ENCODE data around the gene B3GAT2.
"Not testable (repeated sequence)": the region's sequence is repeated elsewhere in the genome, so short reads cannot be mapped to it uniquely, and the experiment has no call there.

The B3GAT2 gene, protein sequence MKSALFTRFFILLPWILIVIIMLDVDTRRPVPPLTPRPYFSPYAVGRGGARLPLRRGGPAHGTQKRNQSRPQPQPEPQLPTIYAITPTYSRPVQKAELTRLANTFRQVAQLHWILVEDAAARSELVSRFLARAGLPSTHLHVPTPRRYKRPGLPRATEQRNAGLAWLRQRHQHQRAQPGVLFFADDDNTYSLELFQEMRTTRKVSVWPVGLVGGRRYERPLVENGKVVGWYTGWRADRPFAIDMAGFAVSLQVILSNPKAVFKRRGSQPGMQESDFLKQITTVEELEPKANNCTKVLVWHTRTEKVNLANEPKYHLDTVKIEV

DNA sequence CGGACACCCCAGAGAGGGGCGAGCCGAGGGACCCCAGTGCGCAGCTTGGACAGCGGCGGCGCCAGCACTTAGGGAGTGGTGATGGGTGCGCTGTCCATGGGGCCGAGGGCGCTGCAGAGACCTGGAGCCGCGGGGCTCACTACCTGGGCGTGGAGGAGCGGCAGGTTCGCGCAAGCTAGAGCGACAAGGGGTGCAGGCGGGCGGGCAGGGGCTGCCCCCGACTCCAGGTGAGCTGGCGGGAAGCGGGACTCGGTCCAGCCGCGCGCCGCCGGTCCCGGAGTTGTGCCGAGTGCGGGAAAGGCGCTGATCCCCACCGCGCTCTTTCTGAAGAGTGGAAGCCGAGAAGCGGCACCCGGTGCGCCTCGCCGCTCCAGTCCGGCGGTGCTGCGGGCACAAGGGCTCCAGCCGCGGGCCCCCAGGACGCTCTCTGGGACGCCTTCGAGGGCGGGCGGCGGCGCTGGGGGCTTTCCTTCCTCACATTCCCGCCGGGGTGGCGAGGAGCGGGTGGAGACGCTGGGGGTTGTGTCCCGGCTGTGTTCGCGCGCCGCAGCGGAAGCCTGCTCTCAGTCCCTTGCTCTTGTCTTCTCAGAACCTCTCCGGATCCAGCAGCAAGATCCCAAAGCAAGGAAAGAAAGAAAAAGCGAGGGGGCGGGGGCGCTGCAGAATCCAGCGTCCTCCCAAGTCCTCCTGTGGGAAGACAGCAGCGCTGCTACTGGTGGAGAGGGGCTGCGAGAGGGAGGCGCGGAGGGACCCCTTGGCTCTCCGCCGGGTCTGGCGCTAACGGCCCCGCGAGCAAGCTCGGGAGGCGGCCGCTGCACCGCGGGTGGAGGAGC lies at the start of gene B3GAT2:
Gene B3GAT2 (minus strand): TSS at position 610 of the 833 bp plus-strand sequence. CDS start 631 bp downstream, outside the sequence.
- no peak for DNase-seq

DNA sequence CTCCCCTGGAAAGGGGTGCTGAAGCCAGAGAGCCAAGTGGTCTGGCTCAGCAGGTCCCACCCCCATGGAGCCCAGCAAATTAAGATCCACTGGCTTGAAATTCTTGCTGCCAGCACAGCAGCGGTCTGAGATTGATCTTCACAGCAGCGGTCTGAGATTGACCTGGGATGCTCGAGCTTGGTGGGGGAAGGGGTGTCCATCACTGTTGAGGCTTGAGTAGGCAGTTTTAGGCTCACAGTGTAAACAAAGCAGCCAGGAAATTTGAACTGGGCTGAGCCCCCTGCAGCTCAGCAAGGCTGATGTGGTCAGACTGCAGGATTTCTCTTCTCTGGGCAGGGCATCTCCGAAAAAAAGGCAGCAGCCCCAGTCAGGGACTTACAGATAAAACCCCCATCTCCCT lies 41.3 kb upstream of the B3GAT2 start:
- DNase-seq: no peak

DNA sequence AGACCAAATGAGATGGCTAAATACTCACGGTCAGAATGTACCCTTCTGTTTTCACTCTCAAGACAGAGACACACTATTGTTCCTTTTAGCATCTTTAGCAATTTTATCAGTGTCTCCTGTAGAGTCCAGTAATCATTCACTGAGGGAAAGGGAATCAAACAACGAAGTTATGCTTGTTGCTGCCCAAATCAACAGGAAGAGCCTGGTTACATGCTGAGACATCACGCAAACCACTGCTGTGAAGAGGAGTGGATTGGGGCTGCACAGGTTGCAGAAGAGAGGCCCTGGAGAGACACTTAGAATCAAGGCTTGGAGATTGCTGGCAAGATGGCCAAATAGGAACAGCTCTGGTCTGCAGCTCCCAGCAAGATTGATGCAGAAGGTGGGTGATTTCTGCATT lies 40.5 kb upstream of the B3GAT2 start:
- no peak for DNase-seq

DNA sequence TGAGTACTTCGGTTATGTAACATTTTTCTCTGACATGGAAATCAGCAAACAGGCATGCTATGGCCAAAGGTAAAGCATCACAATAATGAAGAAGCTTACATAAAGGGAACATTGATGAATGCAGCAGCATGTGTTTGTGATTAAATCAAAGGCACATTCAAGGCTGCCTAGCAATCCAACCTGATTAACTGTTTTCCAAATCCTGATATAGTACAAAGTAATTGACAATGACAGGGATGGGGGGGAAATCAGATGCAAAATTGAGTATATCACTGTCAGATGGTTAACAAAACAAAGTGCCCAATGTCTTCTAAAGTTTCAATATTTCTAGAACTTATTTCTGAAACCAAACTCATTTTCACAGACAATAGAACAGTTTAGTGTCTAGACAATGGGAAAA lies 39.2 kb upstream of the B3GAT2 start:
- no peak for DNase-seq

DNA sequence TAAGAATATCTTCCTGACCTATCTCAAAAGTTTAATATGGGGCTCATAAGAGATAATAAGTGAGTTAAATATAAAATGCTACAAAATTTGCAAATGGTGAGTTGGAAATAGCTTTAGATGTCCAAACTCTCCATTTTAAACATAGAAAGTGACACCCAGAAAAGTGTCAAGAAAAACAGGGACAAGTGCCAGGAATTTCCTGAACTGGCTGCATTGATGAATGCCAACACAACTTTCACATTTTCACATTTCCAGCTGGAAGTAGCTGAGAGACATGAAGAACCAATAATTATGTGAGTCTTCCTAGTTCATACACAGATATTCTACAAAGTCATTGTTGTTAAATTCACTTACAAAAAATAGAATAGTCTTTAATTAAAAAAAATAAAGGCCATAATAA lies 38.6 kb upstream of the B3GAT2 start:
- no peak for DNase-seq

DNA sequence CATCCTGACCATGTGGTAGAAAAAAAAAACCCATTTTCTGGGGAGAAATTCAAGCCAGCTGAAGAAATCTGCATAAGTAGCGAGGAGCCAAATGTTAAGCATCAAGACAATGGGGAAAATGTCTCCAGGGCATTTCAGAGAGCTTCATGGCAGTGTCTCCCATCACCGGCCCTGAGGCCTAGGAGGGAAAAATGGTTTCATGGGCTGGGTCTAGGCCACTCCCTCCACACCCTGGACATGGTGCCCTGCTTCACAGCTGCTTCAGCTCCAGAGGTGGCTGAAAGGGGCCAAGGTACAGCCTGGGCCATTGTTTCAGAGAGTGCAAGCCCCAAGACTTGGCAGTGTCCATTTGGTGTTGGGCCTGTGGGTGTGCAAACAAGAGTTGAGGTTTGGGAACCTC lies 34.4 kb upstream of the B3GAT2 start:
- DNase-seq: no peak

DNA sequence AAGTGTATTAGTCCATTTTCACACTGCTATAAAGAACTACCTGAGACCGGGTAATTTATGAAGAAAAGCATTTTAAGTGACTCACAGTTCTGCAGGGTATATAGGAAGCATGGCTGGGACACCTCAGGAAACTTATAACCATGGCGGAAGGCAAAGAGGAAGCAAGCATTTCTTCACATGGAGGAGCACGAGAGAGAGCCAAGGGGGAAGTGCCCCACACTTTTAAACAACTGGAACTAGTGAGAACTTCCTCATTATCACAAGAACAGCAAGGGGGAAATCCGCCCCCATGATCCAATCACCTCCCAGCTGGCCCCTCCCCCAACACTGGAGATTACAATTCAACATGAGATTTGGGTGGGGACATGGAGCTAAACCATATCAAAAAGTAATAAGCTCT lies 28.3 kb upstream of the B3GAT2 start:
- no peak for DNase-seq

DNA sequence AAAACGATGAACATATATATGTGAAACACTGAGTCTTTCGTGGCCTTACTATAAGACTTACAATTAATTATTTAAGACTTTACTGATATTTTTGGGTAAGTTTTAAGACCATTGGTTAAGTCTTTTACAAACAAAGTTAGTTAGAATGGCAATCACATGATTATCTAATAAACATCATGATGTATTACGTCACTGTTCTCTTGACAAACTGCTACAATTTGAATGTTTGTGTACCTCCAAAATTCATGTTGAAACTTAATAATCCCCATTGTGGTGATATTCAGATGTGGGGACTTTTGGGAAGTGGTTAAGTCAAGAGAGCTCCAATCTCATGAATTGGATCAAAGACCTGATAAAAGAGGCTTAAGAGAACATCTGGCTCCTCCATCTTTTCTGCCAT lies 25.9 kb upstream of the B3GAT2 start:
- DNase-seq: no peak

DNA sequence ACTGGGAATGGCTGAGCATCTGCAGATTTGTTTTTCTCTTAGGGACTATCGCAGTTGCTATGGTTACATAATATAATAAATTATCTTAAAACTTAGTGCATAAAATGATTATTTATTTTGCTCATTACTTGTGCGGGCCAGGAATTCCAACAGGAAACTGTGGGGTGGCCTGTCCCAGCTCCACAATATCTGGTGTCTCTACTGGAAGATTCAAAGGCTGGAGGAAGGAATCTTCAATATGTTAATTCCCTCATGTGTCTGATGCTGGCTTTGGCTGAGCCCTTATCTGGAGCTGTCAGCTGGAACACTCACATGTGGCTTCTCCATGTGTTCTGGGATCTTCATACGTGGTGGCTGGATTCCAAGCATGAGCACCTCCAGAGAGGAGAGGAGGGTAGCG lies 23.9 kb upstream of the B3GAT2 start:
- DNase-seq: no peak

DNA sequence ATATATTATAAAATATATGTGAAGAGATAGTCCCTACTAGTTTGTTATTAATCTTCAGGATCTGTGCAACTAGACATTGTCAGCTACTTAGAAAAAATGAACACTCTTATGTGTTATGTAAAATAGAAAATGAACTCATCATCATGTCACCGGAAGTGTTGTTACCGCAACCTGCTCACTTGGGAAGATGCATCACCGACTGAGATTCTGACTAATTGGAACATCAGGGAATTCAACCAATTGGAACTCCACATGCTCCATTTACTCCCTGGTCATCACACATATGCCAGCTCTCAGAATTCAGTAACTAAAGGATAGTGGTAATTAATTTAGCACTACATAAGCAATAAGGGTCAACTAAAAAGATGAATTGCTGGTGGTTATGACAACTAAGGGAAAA lies 16.7 kb upstream of the B3GAT2 start:
- DNase-seq: no peak

DNA sequence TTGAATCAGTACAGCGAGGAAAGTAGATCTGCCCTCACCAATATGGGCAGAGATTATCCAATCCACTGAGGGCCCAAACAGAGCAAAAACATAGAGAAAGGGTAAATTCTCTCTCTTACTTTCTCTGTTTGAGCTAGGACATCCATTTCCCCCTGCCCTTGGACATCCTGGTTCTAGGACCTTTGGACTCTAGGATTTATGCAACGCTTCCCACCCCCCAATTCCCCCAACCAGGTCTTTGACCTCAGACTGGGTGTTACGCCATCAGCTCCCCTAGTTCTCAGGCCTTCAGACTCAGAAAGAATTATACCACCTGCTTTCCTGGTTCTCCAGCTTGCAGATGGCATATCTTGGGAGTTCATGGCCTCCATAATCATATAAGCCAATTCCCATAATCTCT lies 10.2 kb upstream of the B3GAT2 start:
- no peak for DNase-seq

DNA sequence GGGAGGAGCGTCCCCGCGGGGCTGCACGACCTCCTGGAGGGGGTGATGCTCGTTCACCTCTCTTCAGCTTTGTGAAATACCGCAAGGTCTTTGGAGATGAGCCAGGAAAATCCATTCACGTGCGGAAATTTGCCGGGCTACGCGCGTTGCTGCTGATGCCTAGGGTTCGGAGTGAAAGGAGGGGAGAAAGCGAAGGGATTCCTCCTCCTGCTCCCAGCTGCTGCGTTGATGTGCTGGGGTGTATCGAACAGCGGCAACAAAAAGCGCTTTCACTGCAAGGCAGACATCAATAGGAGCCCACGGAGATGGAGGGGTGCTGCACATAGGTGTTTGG lies 391 bp upstream of the B3GAT2 start:
- DNase-seq: no peak

DNA sequence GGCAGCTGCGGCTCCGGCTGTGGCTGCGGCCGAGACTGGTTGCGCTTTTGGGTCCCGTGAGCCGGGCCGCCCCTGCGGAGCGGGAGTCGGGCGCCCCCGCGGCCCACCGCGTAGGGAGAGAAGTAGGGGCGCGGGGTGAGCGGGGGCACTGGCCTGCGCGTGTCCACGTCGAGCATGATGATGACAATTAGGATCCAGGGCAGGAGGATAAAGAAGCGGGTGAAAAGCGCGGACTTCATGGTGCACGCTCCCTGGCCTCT lies 739 bp downstream of the B3GAT2 start:
- DNase-seq: no peak

DNA sequence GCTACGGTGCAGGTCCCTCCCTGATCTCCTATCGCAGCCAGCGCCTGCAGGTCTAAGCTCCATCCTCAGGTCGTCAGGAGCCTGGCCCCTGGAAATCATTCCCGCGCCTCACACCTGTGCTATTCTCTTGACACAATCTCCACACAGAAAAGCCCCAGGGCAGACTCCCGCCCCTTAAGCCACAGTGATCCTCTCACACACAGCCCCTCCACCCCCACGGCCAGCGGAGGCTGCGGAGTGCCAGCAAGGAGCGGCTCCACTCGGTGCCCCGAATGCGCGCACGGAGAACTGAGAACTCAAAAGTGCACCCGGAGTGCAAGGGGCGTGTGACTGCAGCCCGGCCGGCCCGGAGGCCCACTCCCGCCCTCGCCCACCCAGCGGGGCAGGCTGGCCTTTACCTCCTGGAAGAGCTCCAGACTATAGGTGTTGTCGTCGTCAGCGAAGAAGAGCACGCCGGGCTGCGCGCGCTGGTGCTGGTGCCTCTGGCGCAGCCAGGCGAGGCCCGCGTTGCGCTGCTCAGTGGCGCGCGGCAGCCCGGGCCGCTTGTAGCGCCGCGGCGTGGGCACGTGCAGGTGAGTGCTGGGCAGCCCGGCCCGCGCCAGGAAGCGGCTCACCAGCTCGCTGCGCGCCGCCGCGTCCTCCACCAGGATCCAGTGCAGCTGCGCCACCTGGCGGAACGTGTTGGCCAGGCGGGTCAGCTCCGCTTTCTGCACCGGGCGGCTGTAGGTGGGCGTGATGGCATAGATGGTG lies 1.2 kb downstream of the B3GAT2 start:
- peak; percentile 23 for DNase-seq

DNA sequence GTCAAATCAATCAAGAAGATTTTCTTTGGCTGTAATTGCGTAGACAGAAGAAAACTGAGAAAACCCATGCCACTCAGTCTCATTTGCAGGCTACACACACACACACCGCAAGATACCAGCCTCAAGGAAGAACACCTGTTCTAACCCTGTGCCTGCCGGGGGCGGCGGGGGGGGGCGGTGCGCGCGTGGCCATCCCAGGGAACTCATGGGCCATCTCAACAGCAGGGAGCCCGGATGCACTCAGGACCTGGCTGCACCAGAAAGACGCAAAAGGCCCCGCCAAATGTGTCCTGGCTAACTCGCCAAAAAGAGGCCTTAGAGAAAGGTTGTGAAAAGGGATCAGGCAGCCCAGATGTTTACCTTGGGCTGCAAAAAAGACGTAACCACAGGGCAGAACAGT lies 2.1 kb downstream of the B3GAT2 start:
- no peak for DNase-seq

DNA sequence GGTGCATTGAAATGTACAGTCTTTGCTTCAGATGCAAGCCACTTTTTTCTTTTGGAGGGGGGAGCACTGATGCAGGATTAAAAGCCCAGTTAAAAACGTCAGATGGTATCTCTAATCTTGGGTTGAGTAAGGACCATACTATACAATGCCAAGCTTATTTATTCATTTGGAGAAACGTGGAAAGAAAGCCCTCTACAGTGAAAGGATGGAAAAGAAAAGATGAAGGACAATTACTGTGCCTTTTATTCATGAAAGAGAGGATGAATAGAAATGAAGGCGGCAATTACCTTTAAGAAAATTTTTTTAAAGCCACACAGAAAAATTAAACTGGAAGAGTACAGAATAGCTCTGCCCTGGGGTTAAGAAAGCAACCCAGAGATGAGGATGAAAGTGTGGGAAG lies 2.7 kb downstream of the B3GAT2 start:
- DNase-seq: no peak

DNA sequence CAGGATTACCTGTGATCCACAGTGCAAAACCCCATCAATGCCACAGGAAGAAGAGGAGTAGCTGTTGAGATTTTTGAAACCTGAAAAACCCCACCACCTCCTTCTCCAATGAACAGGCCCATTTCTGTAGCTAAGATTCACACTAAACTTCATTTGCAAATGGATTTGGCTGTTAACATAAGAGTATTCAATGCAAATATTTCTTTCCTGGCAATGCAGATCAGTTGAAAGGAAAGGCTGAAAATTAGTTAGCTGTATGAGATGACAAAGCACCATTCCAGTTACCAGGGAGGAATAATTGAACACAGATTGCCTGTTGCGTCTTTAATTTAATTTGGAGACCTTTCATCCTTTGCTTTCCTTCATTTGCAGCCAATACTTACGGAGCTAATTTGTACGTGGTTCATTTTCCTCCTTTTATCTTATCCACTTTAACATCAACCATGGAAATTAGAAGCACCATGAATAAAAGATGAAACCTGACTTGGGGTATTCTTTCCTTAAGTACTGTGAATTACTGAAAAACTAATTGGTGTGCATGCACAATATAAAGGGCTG lies 4.2 kb downstream of the B3GAT2 start:
- no peak for DNase-seq

DNA sequence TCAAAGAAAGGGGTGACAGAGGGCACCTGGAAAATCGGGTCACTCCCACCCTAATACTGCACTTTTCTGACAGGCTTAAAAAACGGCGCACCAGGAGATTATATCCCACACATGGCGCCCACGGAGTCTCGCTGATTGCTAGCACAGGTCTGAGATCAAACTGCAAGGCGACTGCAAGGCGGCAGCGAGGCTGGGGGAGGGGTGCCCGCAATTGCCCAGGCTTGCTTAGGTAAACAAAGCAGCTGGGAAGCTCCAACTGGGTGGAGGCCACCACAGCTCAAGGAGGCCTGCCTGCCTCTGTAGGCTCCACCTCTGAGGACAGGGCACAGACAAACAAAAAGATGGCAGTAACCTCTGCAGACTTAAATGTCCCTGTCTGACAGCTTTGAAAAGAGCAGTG lies 12.5 kb downstream of the B3GAT2 start:
- not testable (repeated sequence) for DNase-seq

DNA sequence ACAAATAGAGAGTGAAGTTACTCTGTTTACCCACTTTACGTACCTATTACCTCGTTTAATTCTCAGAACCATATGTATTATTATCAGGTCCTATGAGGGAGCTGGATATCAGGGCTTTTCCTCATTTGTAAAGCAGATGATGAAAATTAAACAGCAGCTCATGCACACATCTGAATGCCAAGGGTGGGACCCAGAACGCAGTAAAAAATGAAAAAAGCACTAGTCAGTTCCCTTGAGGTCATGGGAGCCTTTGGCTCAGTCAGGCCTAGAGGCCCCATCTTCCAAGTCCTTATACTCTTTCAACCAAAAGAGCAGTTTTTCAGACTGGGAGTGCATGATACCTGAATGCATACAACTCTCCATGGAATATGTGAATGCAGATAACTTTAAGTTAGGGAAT lies 23.0 kb downstream of the B3GAT2 start:
- no peak for DNase-seq

DNA sequence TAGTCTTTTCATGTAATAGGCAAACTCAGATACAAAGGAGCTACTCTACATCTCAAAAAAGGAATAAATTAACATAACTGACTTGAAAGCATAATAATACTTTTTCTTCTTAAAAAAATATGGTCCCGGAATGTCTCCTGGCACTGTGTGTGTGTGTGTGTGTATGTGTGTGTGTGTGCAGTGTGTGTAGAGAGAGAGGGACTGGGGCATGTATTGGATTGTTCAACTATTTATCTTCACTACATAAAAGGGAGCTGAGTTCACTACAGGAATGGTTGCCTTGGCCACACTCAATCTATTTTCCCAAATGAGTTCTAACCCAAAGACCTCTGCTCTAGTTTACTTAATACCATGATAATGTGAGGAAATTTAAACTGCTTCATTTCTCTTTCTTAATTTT lies 51.1 kb downstream of the B3GAT2 start:
- DNase-seq: no peak

DNA sequence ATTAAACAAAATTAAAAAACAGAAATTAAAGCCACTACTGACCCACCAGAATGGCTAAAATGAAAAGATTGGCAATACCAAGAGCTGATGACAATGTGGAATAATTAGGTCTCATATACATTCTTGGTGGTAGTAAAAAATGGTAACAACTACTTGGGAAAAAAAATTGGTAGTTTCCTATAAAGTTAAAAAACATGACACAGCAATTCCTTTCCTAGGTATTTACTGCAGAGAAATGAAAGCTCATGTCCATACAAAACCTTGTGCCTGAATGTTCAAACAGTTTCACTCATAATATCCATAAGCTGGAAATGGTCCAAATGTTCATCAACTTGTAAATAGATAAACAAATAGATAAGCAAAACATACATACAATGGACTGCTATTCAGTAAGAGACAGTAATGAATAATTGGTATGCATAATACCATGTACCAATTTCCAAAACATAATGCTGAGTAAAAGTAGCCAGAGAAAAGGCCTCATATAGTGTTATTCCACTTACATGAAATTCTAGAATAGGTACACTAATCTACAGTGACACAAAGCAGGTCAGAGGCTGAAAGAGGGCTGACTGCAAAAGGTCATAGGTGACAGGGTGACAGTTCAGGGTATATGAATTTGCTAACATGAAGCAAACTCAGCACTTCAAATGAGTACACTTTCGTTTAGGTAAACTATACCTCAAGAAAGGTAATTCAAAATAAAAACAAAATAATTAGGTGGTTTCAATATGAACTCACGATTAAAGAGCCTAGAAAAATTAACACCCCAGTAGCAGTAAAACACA lies 53.0 kb downstream of the B3GAT2 start:
- DNase-seq: no peak

DNA sequence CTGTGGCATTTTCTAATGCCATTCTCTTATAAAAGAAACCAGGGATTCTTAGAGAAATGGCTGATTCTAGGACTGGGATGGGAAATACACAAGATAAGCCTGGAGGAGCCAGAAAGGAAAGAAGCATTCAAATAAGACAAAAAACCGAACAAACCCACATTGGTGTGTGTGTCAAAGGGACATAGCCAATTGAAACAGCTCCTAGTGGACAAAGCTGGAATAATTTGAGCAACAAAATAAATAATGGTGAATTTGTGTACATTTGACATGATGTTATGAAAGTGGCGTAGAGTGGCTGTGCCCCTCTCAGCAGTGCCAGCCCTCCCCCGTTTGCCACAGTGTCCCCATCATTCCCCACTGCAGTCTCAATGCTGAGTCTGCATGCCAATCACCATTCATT lies 55.5 kb downstream of the B3GAT2 start:
- no peak for DNase-seq

DNA sequence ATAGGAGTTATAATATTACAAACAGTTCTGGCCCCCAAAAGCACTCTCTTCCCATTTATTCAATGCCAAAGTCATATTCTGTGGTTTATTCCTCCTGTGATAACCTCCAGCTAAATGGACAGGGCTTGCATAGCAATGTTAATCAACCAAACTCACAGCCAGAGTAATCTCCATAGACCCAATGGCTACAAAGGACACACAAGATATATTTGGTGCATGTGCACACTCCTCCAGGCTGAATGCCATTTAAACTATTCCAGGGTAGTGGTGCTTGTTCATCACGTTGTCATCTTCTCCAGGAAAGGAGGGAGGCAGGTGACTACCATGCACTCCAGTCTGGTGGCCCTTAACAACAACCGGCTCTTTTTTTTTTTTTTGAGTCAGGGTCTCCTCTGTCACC lies 56.8 kb downstream of the B3GAT2 start:
- DNase-seq: no peak
